Body of pancreas (tissue), 4 donors: ENCODE data around the gene VEGFA.

ENCODE experiments used
- CTCF ChIP-seq, 7 experiments: fragments of 450-650 bp in 4 of 7; fragments of 200-600 bp in 3 of 7; sonication (generic) in 3 of 7; IDR thresholded peaks; one replicate each; pipeline ENCODE4 v1.5.1; 2016 to 2019; ENCODE audit warnings: antibody characterized with exemption in 7 of 7
- POLR2A ChIP-seq, 3 donors: fragments of 450-650 bp; IDR thresholded peaks; one replicate each; pipeline ENCODE4 v1.6.1; 2016; ENCODE audit warnings: antibody characterized with exemption in 3 of 3, mild to moderate bottlenecking in 2 of 3

- TF ChIP-seq CTCF (IDR thresholded peaks at IDR 0.05) (no peak), POLR2A (IDR thresholded peaks at IDR 0.05) (no peak)
Observed at GRCh38 chr6:43729537-43729936, 40.5 kb upstream of the VEGFA start.
